CD1c-positive myeloid dendritic cell (primary cell): ENCODE measurements around the gene RNF130.
"Not testable (repeated sequence)": the region's sequence is repeated elsewhere in the genome, so short reads cannot be mapped to it uniquely, and the experiment has no call there.

Experiments
- DNase-seq: peaks from one replicate; pipeline ENCODE4 v3.0.0-alpha.2; 2016; ENCODE audit errors: extremely low spot score

The RNF130 gene

GRCh38 chr5:180018347-180019060 lies 53.1 kb downstream of the RNF130 start:
- DNase-seq, result no peak

- not testable (repeated sequence) for DNase-seq
Measured at GRCh38 chr5:180015523-180015922, 56.0 kb downstream of the RNF130 start.

DNA sequence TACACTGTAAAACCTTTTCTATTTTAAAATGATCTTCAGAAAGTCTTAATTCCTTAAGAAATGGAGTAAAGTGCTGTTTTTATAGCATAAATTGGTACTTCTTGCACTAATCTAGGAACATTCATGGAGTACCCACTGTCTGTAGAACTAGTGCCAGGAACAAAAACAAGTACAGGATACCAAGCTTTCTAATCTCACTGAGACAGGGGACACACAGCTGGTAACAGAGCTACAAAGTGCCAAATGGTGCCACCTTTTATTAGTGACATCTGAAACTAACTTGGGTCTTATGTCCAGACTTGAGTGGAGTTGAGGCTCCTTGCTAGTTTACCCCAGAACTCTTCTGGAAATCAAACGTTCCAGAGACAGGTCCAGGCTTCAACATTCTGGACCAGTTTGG lies 57.9 kb downstream of the RNF130 start:
- DNase-seq, result no peak

DNA sequence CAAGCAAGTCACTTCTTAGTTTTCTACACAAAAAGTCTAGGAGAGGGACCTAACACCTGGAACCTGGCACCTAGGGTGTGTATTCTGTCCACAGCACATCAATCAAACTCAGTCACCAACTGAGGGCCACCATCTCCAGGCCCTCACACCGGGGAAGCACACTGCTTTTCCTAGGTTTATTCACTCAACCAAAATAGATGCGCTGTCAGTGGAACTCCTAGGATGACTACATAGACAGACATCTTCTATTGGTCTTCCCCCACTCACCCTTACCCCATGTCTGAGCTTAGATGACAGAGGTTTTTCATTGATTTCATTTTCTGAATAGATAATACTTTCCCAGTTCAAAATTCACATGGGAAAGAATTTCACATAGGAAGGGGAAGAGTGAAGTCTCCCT lies 59.2 kb downstream of the RNF130 start:
- DNase-seq, result no peak

GRCh38 chr5:180010636-180011035 lies 60.9 kb downstream of the RNF130 start:
- no peak for DNase-seq

- DNase-seq, result no peak
Measured at GRCh38 chr5:180009581-180009980, 62.0 kb downstream of the RNF130 start.

GRCh38 chr5:180008433-180008832 lies 63.1 kb downstream of the RNF130 start:
- DNase-seq, result no peak

DNA sequence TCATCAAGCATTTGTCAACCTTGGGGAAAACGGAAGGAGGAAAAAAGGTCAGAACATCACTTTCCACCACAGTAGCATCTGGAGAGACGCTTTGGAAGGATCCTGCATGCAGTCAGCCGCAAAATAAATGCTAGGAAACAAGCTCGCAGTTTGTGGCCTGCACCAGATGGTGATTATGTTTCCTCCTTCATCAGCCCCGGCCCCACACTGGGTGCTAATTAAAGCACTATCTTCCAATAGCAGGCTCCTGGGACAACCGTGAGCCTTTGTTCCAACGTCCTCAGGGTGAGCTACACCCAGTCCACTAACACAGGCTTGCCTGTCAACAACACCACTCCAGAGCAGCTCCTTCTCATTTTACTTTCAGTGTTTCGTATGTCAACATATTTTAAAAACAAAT lies 64.0 kb downstream of the RNF130 start:
- no peak for DNase-seq

DNA sequence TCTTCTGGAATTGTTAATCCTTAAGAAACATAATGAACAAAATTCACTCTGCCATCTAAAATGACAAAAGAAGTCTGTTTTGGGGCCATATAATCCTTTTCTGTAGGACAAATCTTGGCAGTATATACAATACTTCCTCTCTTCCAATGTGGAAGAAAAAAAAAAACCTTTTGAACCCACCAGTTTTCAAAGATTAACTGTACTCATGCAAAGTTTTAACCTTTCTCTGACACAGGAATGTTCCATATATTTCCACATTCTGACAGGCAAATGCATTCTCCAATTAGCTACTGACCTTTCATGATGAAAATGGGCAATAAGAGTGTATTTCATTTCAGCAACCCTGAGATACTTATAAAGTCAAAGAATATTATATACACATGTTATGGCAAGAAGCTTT lies 65.4 kb downstream of the RNF130 start:
- no peak for DNase-seq

- no peak for DNase-seq
Measured at GRCh38 chr5:180003127-180003526, 68.4 kb downstream of the RNF130 start.

DNA sequence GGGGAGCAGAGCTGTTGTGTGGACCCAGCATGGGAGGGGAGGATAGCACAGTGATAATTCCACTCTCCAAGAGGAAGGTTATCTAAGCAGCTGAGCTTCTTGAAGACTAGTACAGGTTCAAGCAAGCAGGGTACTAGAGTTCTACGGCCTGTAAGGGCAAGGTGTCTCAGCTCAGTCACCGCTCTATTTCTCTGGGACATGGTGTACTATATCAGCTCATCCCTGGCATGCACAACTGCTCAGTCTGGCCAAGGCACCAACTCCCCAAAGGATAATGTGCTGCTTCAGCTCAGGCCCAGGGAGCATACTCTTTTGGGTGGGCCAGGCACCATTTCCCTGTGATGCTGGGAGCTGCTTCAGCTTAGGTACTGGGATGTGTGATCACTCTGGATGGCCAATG lies 69.8 kb downstream of the RNF130 start:
- no peak for DNase-seq

GRCh38 chr5:180001136-180001535 lies 70.4 kb downstream of the RNF130 start:
- no peak for DNase-seq

DNA sequence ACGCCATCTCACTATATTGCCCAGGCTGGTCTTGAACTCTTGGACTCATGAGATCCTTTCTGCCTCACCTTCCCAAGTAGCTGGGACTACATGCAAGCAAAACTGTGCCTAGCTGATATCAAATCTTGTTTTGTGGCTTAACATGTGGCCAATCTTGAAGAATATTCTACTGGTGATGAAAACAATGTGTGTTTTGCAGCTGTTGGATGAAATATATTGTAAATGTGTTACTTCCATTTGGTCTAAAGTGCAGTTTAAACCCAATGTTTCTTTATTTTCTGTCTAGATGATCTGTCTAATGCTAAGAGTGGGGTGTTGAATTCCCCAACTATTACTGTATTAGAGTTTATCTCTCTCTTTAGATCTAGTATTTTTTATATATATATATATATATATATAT lies 73.1 kb downstream of the RNF130 start:
- DNase-seq, result no peak

- DNase-seq, result no peak
Measured at GRCh38 chr5:179994583-179995323, 76.8 kb downstream of the RNF130 start.

GRCh38 chr5:179992855-179993254 lies 78.7 kb downstream of the RNF130 start:
- not testable (repeated sequence) for DNase-seq

DNA sequence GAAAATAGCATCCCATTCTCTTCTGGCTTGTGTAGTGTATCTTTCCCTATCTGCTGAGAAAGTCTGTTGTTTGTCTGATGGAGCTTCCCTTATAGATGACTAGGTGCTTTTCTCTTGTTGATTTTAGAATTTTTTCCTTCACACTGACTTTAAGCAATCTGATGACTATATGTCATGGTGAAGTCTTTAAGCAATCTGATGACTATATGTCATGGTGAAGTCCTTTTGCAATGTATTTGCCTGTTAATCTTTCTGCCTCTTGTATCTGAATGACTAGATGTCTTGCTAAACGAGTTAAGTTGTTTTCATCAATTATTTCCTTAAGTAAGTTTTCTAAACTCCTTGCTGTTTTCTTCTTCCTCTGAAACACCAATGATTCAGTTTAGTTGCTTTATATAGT lies 80.5 kb downstream of the RNF130 start:
- no peak for DNase-seq

DNA sequence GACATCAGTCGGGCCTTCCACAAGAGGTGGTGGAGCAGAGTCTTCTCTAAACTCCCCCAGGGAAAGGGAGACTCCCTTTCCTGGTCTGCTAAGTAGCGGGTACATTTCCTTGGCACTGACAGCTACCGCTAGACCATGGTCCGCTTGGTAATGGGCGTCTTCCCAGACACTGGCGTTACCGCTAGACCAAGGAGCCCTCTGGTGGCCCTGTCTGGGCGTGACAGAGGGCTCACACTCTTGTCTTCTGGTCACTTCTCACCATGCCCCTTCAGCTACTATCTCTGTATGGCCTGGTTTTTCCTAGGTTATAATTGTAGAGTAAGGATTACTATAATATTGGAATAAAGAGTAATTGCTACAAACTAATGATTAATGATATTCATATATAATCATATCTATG lies 81.0 kb downstream of the RNF130 start:
- not testable (repeated sequence) for DNase-seq

DNA sequence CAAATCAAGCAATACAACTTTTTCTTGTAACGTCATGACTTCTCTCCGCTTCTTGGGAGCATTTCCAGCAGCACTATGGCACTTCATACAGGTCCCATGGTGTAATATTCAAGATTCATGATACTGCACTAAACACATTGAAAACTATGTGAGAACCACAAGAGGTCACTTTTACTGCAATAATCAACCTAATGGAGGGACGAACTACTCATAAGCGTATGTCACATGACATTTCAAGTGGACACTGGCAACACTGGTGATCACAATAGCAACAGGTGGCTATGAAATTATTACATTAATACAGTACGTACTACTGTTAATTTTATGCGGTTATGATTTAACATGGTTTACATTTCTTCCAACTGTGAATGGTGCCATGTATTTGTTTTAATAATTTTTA lies 85.2 kb downstream of the RNF130 start:
- DNase-seq, result no peak

GRCh38 chr5:179981636-179982035 lies 89.9 kb downstream of the RNF130 start:
- no peak for DNase-seq

DNA sequence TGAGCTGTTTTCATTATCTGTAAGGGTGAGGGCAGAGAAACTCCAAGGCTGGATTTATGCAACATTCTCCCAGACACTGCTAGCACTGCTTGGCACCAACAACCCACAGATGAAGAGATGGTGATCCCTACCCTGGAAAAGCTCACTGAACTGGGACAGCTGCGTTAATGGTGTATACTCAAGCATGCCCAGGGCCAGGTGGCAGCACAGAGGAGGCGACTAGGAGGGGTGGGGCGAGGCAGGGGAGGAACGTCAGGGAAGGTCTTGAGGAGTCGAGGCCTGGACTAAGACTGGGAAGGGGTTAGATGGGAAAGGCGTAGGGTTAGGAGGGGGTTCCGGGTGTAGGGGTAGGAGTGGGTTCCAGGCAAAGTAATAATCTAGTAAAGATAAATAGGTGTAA lies 90.8 kb downstream of the RNF130 start:
- DNase-seq, result no peak

DNA sequence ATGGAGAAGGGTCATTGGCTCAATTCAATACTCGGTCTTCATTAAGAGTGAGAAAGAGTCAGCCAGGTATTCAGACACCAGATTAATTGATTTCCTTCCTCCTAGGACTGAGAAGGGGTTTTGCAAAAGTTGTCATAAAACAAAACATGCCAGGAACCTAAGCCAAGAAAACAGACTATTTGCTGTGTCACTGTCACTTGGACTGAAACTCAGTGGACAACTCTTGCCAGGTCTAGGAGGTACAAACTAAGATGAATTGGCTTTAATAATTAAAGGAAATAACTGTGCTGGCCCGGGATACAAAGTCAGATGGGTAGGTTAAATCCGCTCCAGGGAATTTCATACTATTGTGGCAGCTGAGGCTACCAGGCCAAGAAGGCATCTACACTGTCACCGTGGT lies 92.8 kb downstream of the RNF130 start:
- no peak for DNase-seq

- no peak for DNase-seq
Measured at GRCh38 chr5:179975713-179976134, 95.8 kb downstream of the RNF130 start.

DNA sequence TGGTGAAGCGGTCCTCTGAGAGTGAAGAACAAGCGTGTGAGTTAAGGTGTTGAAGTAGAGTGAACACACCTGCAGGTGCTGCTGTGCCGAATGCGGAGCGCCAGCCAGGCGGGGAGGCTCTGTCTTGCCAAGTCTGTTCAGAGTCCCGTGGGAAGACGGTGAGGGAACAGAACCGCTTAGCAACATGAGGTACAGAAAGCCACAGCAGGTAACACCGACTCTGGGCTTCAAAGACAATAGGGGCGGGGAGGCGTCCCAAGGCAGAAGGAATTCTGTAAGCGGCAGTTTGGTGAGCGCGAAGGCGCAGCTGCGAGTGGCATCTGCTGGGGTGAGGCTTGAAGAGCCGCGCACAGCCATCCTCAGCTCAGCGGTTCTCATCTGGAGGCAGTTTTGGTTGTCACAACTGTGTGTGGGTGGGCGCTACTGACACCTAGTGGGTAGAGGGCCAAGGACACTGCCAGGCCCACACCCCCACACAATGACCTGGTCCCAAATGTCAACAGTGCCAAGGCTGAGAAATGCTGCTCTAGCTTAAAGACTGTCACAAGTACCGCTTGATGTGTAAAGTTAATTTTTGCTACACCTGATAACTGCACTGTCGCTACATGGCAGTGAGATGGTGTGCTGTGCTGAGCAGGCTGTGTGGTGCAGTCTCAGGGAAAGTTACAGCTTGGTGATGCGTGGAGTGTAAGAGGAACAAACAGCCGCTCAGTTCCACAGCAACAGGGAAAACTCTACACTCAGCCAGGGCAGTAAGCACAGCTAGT lies 96.4 kb downstream of the RNF130 start:
- peak; percentile 44 for DNase-seq
